K562 (cell line): Measurements from ENCODE around the gene MEAF6. TPM values are rescaled to one million over a fixed set of nuclear protein-coding genes. Genes with fewer than 3 reads are reported as not detected.

ENCODE experiments used
- CAMTA2 ChIP-seq: fragments of 250-450 bp; sonication (Bioruptor Pico); conservative IDR thresholded peaks from 2 replicates; pipeline ENCODE4 v1.5.1; 2022
- ETV5 ChIP-seq: sonication (generic); formaldehyde crosslinking; IDR thresholded peaks from 2 replicates; pipeline ENCODE4 v1.4.0; 2020; ENCODE audit warnings: low read depth, mild to moderate bottlenecking, missing genetic modification reagents
- HBP1 ChIP-seq: fragments of 450-650 bp; formaldehyde crosslinking; IDR thresholded peaks from 2 replicates; pipeline ENCODE4 v1.4.0; 2022; ENCODE audit warnings: missing genetic modification characterization
- HNRNPK ChIP-seq: fragments of 200-400 bp; formaldehyde crosslinking; IDR thresholded peaks from one replicate; pipeline ENCODE4 v1.6.1; 2018; ENCODE audit warnings: mild to moderate bottlenecking, low read depth, low read length; ENCODE audit not compliant: poor library complexity, severe bottlenecking
- HNRNPL ChIP-seq: fragments of 200-400 bp; formaldehyde crosslinking; IDR thresholded peaks from 2 replicates; pipeline ENCODE4 v1.6.1; 2017; ENCODE audit warnings: low read depth, mild to moderate bottlenecking, low read length
- ID3 ChIP-seq, 2 experiments: fragments of 250-450 bp in 1 of 2; fragments of 450-650 bp in 1 of 2; sonication (Bioruptor Pico) in 1 of 2; IDR thresholded peaks; 2 replicates each; pipeline versions ENCODE4 v1.6.1 to v1.8.0; 2016 to 2021; ENCODE audit warnings: mild to moderate bottlenecking in 2 of 2, moderate library complexity in 2 of 2, missing compliant biosample characterization in 1 of 2, missing genetic modification characterization in 1 of 2
- KAT7 ChIP-seq: sonication (generic); formaldehyde crosslinking; IDR thresholded peaks from 2 replicates; pipeline ENCODE4 v1.8.0; 2022; ENCODE audit warnings: missing genetic modification reagents, mild to moderate bottlenecking, borderline replicate concordance
- KAT8 ChIP-seq: fragments of 450-650 bp; IDR thresholded peaks from 2 replicates; pipeline ENCODE4 v1.6.1; 2016; ENCODE audit warnings: low read depth, mild to moderate bottlenecking
- MAFG ChIP-seq: fragments of 450-650 bp; conservative IDR thresholded peaks from 2 replicates; pipeline ENCODE4 v1.6.1; 2016; ENCODE audit warnings: missing genetic modification characterization, missing compliant biosample characterization
- NKRF ChIP-seq: fragments of 450-650 bp; IDR thresholded peaks from 2 replicates; pipeline ENCODE4 v1.6.1; 2016; ENCODE audit warnings: borderline replicate concordance
- NONO ChIP-seq, 2 experiments: fragments of 200-400 bp in 1 of 2; fragments of 450-650 bp in 1 of 2; formaldehyde crosslinking in 1 of 2; IDR thresholded peaks; 2 replicates each; pipeline ENCODE4 v1.6.1; 2017; ENCODE audit warnings: low read depth in 2 of 2, mild to moderate bottlenecking in 2 of 2, moderate library complexity in 2 of 2, low read length in 1 of 2
- NR0B1 ChIP-seq: fragments of 450-650 bp; IDR thresholded peaks from one replicate; pipeline ENCODE4 v1.6.1; 2018; ENCODE audit warnings: mild to moderate bottlenecking, moderate library complexity; ENCODE audit not compliant: partially characterized antibody
- TRIM28 ChIP-seq: fragments of 450-650 bp; IDR thresholded peaks from 2 replicates; pipeline ENCODE4 v1.6.1; 2017
- ZBTB49 ChIP-seq: sonication (generic); formaldehyde crosslinking; IDR thresholded peaks from 2 replicates; pipeline ENCODE4 v1.8.0; 2022; ENCODE audit warnings: missing genetic modification reagents, mild to moderate bottlenecking, borderline replicate concordance
- ZHX1 ChIP-seq: fragments of 150-350 bp; conservative IDR thresholded peaks from 2 replicates; pipeline ENCODE4 v1.6.1; 2014; ENCODE audit warnings: low read length
- polyA plus RNA-seq, 8 experiments: library from polyadenylated mRNA; depleted of rRNA in 4 of 8; stranded (reverse) in 5 of 8; unstranded in 3 of 8; fragments of >200 nt; fragmentation: Nextera tagmentation in 2 of 8; fragmentation: Illumina TruSeq in 1 of 8; extraction: Ambion mirVana in 2 of 8; extraction: Trizol in 1 of 8; gene quantifications; 2 replicates each; pipeline versions ENCODE4 v1.2.1 to v1.2.3, GENCODE V29; 2011 to 2014; ENCODE audit warnings: inconsistent platforms in 1 of 8, missing spikeins in 1 of 8
- total RNA-seq, 7 experiments: library from RNA; depleted of rRNA in 6 of 7; stranded (reverse); fragments of >200 nt in 6 of 7; fragmentation: Illumina TruSeq in 2 of 7; extraction: Trizol in 2 of 7; gene quantifications; 2 replicates each; pipeline versions ENCODE4 v1.2.1 to v1.2.3, GENCODE V29; 2011 to 2021; ENCODE audit warnings: low replicate concordance in 1 of 7

The MEAF6 gene
- total and polyA plus RNA-seq, 9 of the 15 experiments (the other 6 are each of a cell fraction or from before 2014, with no cell fraction given), result 55.0 to 151 (median 92.3) TPM

- TF ChIP-seq ZBTB49 (CRISPR knock-in tag) (no peak), ETV5 (CRISPR knock-in tag) (peak; percentile 11; the same call in 1 of the 2 replicates), ZHX1 (no peak), NKRF (0 out of 2 replicates have a peak, but pooled peaks have one; percentile 26), NR0B1 (no peak), HBP1 (CRISPR knock-in tag) (no peak), CAMTA2 (CRISPR knock-in tag) (no peak), KAT7 (no peak), HNRNPL (no peak), HNRNPK (no peak), ID3 (CRISPR knock-in tag; IDR thresholded peaks at IDR 0.05) (no peak), ID3 (tag; IDR thresholded peaks at IDR 0.05) (no peak), TRIM28 (no peak), KAT8 (no peak), MAFG (tag) (no peak), NONO (IDR thresholded peaks at IDR 0.05; ENCODE audit: low read depth in 2 of 2, low read length in 1 of 2) (no peak)
Observed at GRCh38 chr1:37476460-37477197, 37.9 kb downstream of the MEAF6 start (continued).
